ENCODE results near the gene LRRC4C. TPM values are rescaled to one million over a fixed set of nuclear protein-coding genes. Genes with fewer than 3 reads are reported as not detected.

Gene LRRC4C
- total RNA-seq, 1 experiment from 2014 or later, result not detected

GRCh38 chr11:40285558-40285957 lies 1173.9 kb downstream of the LRRC4C start:
- ChIA-PET POLR2A (no interaction called here), CTCF (no interaction called here)
- intact Hi-C loops (cut with micrococcal nuclease), result no loop called here
- Mint-ChIP-seq H3K36me3 (ENCODE audit: insufficient read depth, unreplicated experiment) (no peaks in the 10 kb centered on the region), H3K27me3 (ENCODE audit: insufficient read depth, unreplicated experiment) (no peaks in the 10 kb centered on the region), H3K27ac (ENCODE audit: low read depth, unreplicated experiment) (no peak overlapping the region), H3K9me3 (ENCODE audit: unreplicated experiment) (no peaks in the 10 kb centered on the region), H3K4me1 (ENCODE audit: insufficient read depth, unreplicated experiment) (peaks cover 6% of the 10 kb centered on the region), H3K4me3 (ENCODE audit: unreplicated experiment) (no peak overlapping the region)
- no TSS peak for BruUV-seq (replicated peaks)
- no peak for TF ChIP-seq CTCF (IDR thresholded peaks at IDR 0.05; ENCODE audit: unreplicated experiment)
- no peak for DNase-seq (ENCODE audit: unreplicated experiment)

GRCh38 chr11:40281052-40281580 lies 1178.3 kb downstream of the LRRC4C start:
- no peaks in the 10 kb centered on the region for H3K27me3 Mint-ChIP-seq (ENCODE audit: insufficient read depth, unreplicated experiment)
- CTCF ChIA-PET, result interaction anchor here (2.6 kb wide), 1 partner anchor 13 kb away, joined by 8 read pairs; no protein-coding TSS in a partner anchor

GRCh38 chr11:40280159-40281051 lies 1179.0 kb downstream of the LRRC4C start:
- H3K27me3 Mint-ChIP-seq (ENCODE audit: insufficient read depth, unreplicated experiment), result no peaks in the 10 kb centered on the region
- no peak overlapping the region for H3K4me3 Mint-ChIP-seq (ENCODE audit: unreplicated experiment)
- BruUV-seq (replicated peaks), result no TSS peak
- no peak for TF ChIP-seq CTCF (IDR thresholded peaks at IDR 0.05; ENCODE audit: unreplicated experiment)
- intact Hi-C loops (cut with micrococcal nuclease), result no loop called here
- ChIA-PET POLR2A (no interaction called here), CTCF (interaction anchor here (1.9 to 2.6 kb wide), 2 partner anchors 14 kb away, joined by 8 read pairs; no protein-coding TSS in a partner anchor)
- H3K36me3 Mint-ChIP-seq (ENCODE audit: insufficient read depth, unreplicated experiment), result no peaks in the 10 kb centered on the region
- DNase-seq (ENCODE audit: unreplicated experiment), result no peak
- H3K4me1 Mint-ChIP-seq (ENCODE audit: insufficient read depth, unreplicated experiment), result peaks cover 6% of the 10 kb centered on the region
- H3K27ac Mint-ChIP-seq (ENCODE audit: low read depth, unreplicated experiment), result peak overlapping the region; percentile 4
- no peaks in the 10 kb centered on the region for H3K9me3 Mint-ChIP-seq (ENCODE audit: unreplicated experiment)

More at GRCh38 chr11:40281052-40281580, 1178.3 kb downstream of the LRRC4C start:
- POLR2A ChIA-PET, result no interaction called here
- BruUV-seq (replicated peaks), result no TSS peak
- no peak overlapping the region for H3K4me3 Mint-ChIP-seq (ENCODE audit: unreplicated experiment)
- no peak for TF ChIP-seq CTCF (IDR thresholded peaks at IDR 0.05; ENCODE audit: unreplicated experiment)
- H3K36me3 Mint-ChIP-seq (ENCODE audit: insufficient read depth, unreplicated experiment), result no peaks in the 10 kb centered on the region
- no peak for DNase-seq (ENCODE audit: unreplicated experiment)
- peak overlapping the region; percentile 4 for H3K27ac Mint-ChIP-seq (ENCODE audit: low read depth, unreplicated experiment)
- no peaks in the 10 kb centered on the region for H3K9me3 Mint-ChIP-seq (ENCODE audit: unreplicated experiment)
- peaks cover 6% of the 10 kb centered on the region for H3K4me1 Mint-ChIP-seq (ENCODE audit: insufficient read depth, unreplicated experiment)
- intact Hi-C loops (cut with micrococcal nuclease), result no loop called here

- H3K27me3 Mint-ChIP-seq (ENCODE audit: insufficient read depth, unreplicated experiment), result no peaks in the 10 kb centered on the region
- H3K4me1 Mint-ChIP-seq (ENCODE audit: insufficient read depth, unreplicated experiment), result peaks cover 6% of the 10 kb centered on the region
- no peak for TF ChIP-seq CTCF (IDR thresholded peaks at IDR 0.05; ENCODE audit: unreplicated experiment)
- BruUV-seq (replicated peaks), result no TSS peak
- intact Hi-C loops (cut with micrococcal nuclease), result no loop called here
- H3K4me3 Mint-ChIP-seq (ENCODE audit: unreplicated experiment), result no peak overlapping the region
- no peak for DNase-seq (ENCODE audit: unreplicated experiment)
- CTCF ChIA-PET, result no interaction called here
- no peak overlapping the region for H3K27ac Mint-ChIP-seq (ENCODE audit: low read depth, unreplicated experiment)
- H3K9me3 Mint-ChIP-seq (ENCODE audit: unreplicated experiment), result no peaks in the 10 kb centered on the region
- no peaks in the 10 kb centered on the region for H3K36me3 Mint-ChIP-seq (ENCODE audit: insufficient read depth, unreplicated experiment)
- POLR2A ChIA-PET, result no interaction called here
Measured at GRCh38 chr11:40276960-40277359, 1182.5 kb downstream of the LRRC4C start.

Data from MCF 10A (cell line).